K562 treated with DMSO at 1 percent for 12 hours (cell line): ENCODE measurements around the gene IQCF2. TPM values are rescaled to one million over a fixed set of nuclear protein-coding genes. Genes with fewer than 3 reads are reported as not detected.

Source experiments
- total RNA-seq: library from RNA; unstranded; fragments of 300-600 nt; gene quantifications from 2 replicates; pipeline ENCODE4 v1.2.3, GENCODE V29; 2022; ENCODE audit not compliant: insufficient read depth

The IQCF2 gene
- total RNA-seq: not detected in 2 replicates

GRCh38 chr3:51860703-51861665 is at the start of gene IQCF2:
TSS of gene IQCF2 (plus strand) at chr3:51861615. CDS start at chr3:51861667, 52 bp downstream.

GRCh38 chr3:51875501-51875900 is 14.1 kb downstream of the IQCF2 start, which contains the start of gene IQCF5:
TSS of gene IQCF5 (minus strand) at chr3:51875601. CDS start at chr3:51875531, 70 bp downstream.

Other genes starting within 250 kb of the IQCF2 start
- 40.3 and 42.6 TPM in 2 replicates for gene TEX264, start 190.4 kb upstream of the IQCF2 start, total RNA-seq
- 0.44 TPM in 1 of 2 replicates, not detected in the other for gene GRM2, start 154.5 kb upstream of the IQCF2 start, total RNA-seq
- gene IQCF6, start 82.4 kb upstream of the IQCF2 start, total RNA-seq: not detected in 2 replicates
- gene IQCF5, start 14.0 kb downstream of the IQCF2 start, total RNA-seq: not detected in 2 replicates
- gene IQCF1, start 41.7 kb downstream of the IQCF2 start, total RNA-seq: not detected in 2 replicates
- 13.1 and 22.7 TPM in 2 replicates for gene RRP9, start 80.3 kb downstream of the IQCF2 start, total RNA-seq
- gene PARP3, start 80.7 kb downstream of the IQCF2 start, total RNA-seq: 2.6 and 5.7 TPM in 2 replicates
- gene GPR62, start 93.8 kb downstream of the IQCF2 start, total RNA-seq: not detected in 2 replicates
- 10.2 and 14.6 TPM in 2 replicates for gene PCBP4, start 105.8 kb downstream of the IQCF2 start, total RNA-seq
- 44.1 and 66.9 TPM in 2 replicates for gene ABHD14B, start 112.4 kb downstream of the IQCF2 start, total RNA-seq
- 18.7 and 22.9 TPM in 2 replicates for gene ABHD14A, start 113.4 kb downstream of the IQCF2 start, total RNA-seq
- gene ACY1, start 121.9 kb downstream of the IQCF2 start, total RNA-seq: 37.6 and 46.6 TPM in 2 replicates
- gene RPL29, start 134.3 kb downstream of the IQCF2 start, total RNA-seq: 2,362 and 2,887 TPM in 2 replicates
- gene DUSP7, start 195.0 kb downstream of the IQCF2 start, total RNA-seq: 3.5 and 8.1 TPM in 2 replicates